CMK (cell line): ENCODE data around the gene DPY19L2.
"Not testable (repeated sequence)": the region's sequence is repeated elsewhere in the genome, so short reads cannot be mapped to it uniquely, and the experiment has no call there.

Experiments used
- DNase-seq: peaks from one replicate; pipeline ENCODE4 v3.0.0-alpha.2; 2010; ENCODE audit warnings: low read depth

Gene DPY19L2

GRCh38 chr12:63658501-63658900 lies 9.8 kb downstream of the DPY19L2 start:
- DNase-seq, result not testable (repeated sequence)

- not testable (repeated sequence) for DNase-seq
Observed at GRCh38 chr12:63656407-63656806, 11.9 kb downstream of the DPY19L2 start.

- DNase-seq, result not testable (repeated sequence)
Observed at GRCh38 chr12:63655543-63656257, 12.6 kb downstream of the DPY19L2 start.

GRCh38 chr12:63654481-63654880 lies 13.8 kb downstream of the DPY19L2 start:
- not testable (repeated sequence) for DNase-seq

- DNase-seq, result not testable (repeated sequence)
Observed at GRCh38 chr12:63649517-63649916, 18.8 kb downstream of the DPY19L2 start.

GRCh38 chr12:63643381-63644140 lies 24.7 kb downstream of the DPY19L2 start:
- not testable (repeated sequence) for DNase-seq

GRCh38 chr12:63624258-63624657 lies 44.0 kb downstream of the DPY19L2 start:
- not testable (repeated sequence) for DNase-seq

GRCh38 chr12:63615544-63615943 lies 52.7 kb downstream of the DPY19L2 start:
- not testable (repeated sequence) for DNase-seq

GRCh38 chr12:63611285-63611684 lies 57.0 kb downstream of the DPY19L2 start:
- DNase-seq, result not testable (repeated sequence)

- DNase-seq, result not testable (repeated sequence)
Observed at GRCh38 chr12:63609281-63609680, 59.0 kb downstream of the DPY19L2 start.

- not testable (repeated sequence) for DNase-seq
Observed at GRCh38 chr12:63604985-63605384, 63.3 kb downstream of the DPY19L2 start.

GRCh38 chr12:63594828-63595227 lies 73.5 kb downstream of the DPY19L2 start:
- DNase-seq, result not testable (repeated sequence)

GRCh38 chr12:63584426-63584825 lies 83.9 kb downstream of the DPY19L2 start:
- DNase-seq, result not testable (repeated sequence)

GRCh38 chr12:63583289-63583688 lies 85.0 kb downstream of the DPY19L2 start:
- DNase-seq, result not testable (repeated sequence)

GRCh38 chr12:63577631-63578030 lies 90.7 kb downstream of the DPY19L2 start:
- DNase-seq, result not testable (repeated sequence)

- not testable (repeated sequence) for DNase-seq
Observed at GRCh38 chr12:63572038-63572437, 96.3 kb downstream of the DPY19L2 start.

- not testable (repeated sequence) for DNase-seq
Observed at GRCh38 chr12:63558445-63558844, 109.8 kb downstream of the DPY19L2 start.

- DNase-seq, result not testable (repeated sequence)
Observed at GRCh38 chr12:63551397-63551796, 116.9 kb downstream of the DPY19L2 start.

GRCh38 chr12:63549034-63549433 lies 119.3 kb downstream of the DPY19L2 start:
- DNase-seq, result not testable (repeated sequence)

GRCh38 chr12:63545298-63545916 lies 122.9 kb downstream of the DPY19L2 start:
- not testable (repeated sequence) for DNase-seq

GRCh38 chr12:63538656-63539055 lies 129.6 kb downstream of the DPY19L2 start:
- not testable (repeated sequence) for DNase-seq

- not testable (repeated sequence) for DNase-seq
Observed at GRCh38 chr12:63537838-63538237, 130.5 kb downstream of the DPY19L2 start.

- DNase-seq, result not testable (repeated sequence)
Observed at GRCh38 chr12:63529641-63530040, 138.7 kb downstream of the DPY19L2 start.
